HG03045 (cell line): ENCODE measurements around the gene SLC48A1.

ENCODE experiments used
- ATAC-seq: cut with Tn5 transposase; IDR thresholded peaks from one replicate; pipeline ENCODE4 v1.9.1; 2021; ENCODE audit warnings: mild to moderate bottlenecking, moderate library complexity; ENCODE audit not compliant: unreplicated experiment

SLC48A1 gene

GRCh38 chr12:47757364-47757839 is 15.6 kb upstream of the SLC48A1 start:
- ATAC-seq = no peak

- ATAC-seq = no peak
Measured at GRCh38 chr12:47757840-47758583, 15.0 kb upstream of the SLC48A1 start.

GRCh38 chr12:47758584-47758833 is 14.5 kb upstream of the SLC48A1 start:
- no peak for ATAC-seq

- ATAC-seq = peak; percentile 43
Measured at GRCh38 chr12:47758834-47759690, 14.0 kb upstream of the SLC48A1 start, which contains the start of gene RAPGEF3. Gene RAPGEF3 (minus strand): TSS chr12:47758880. CDS start chr12:47758556, 324 bp downstream.

- no peak for ATAC-seq
Measured at GRCh38 chr12:47762850-47763465, 10.1 kb upstream of the SLC48A1 start.

GRCh38 chr12:47763481-47764346 is 9.3 kb upstream of the SLC48A1 start:
- ATAC-seq = no peak

- no peak for ATAC-seq
Measured at GRCh38 chr12:47766502-47767215, 6.4 kb upstream of the SLC48A1 start.

GRCh38 chr12:47767216-47767724 is 5.8 kb upstream of the SLC48A1 start:
- no peak for ATAC-seq

- no peak for ATAC-seq
Measured at GRCh38 chr12:47768323-47768811, 4.7 kb upstream of the SLC48A1 start.

- no peak for ATAC-seq
Measured at GRCh38 chr12:47769234-47770085, 3.6 kb upstream of the SLC48A1 start.

- no peak for ATAC-seq
Measured at GRCh38 chr12:47770086-47770726, 2.8 kb upstream of the SLC48A1 start.

- ATAC-seq = no peak
Measured at GRCh38 chr12:47771304-47771703, 1.7 kb upstream of the SLC48A1 start.

- no peak for ATAC-seq
Measured at GRCh38 chr12:47772094-47772660, 861 bp upstream of the SLC48A1 start.

- ATAC-seq = no peak
Measured at GRCh38 chr12:47772738-47773061, 338 bp upstream of the SLC48A1 start.

GRCh38 chr12:47773858-47774580 is 981 bp downstream of the SLC48A1 start:
- no peak for ATAC-seq

- ATAC-seq = no peak
Measured at GRCh38 chr12:47774663-47775062, 1.6 kb downstream of the SLC48A1 start.

- ATAC-seq = no peak
Measured at GRCh38 chr12:47775100-47775911, 2.3 kb downstream of the SLC48A1 start.
